ENCODE data around the gene BCDIN3D.
"Not testable (repeated sequence)": the region's sequence is repeated elsewhere in the genome, so short reads cannot be mapped to it uniquely, and the experiment has no call there.

The BCDIN3D gene

DNA sequence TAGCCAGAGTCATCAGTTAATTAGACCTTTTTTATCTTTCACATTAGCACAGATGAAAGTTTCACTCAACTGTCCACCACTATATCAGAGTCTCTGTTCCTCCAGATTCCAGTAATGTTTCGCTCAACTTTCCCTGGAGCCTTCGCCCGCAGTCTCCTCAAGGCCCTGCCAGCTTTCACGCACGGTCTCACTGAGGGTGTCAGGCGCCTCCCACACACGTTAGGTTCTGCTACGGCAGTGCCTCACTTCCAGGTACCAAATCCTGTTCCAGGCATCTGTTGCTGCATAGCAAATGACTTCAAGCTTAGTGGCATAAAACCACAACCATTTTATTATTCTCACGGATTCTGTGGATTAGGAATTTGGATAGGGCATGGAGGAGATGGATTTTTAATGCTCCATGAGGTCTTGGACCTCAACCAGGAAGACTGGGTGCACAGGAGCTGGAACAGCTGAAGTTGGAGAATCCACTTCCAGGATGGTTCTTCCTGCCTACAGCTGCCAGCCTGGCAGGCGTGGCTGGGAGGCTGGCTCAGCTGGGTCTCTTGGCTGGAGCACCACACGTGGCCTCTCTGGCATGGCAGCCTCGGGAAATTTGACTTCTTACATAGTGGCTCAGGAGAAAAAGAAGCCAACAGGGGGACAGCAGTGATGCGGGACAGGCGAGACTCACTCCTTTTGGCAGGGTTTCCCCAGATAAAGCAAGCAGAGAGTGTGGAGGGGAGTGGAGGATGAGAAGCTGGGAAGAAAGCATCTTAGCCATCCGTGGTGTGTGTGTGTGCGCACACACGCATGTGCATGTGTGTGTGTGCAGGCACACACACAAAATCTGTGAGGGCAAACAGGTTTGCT lies 21.3 kb upstream of the BCDIN3D start:
- DNase-seq (ENCODE audit: low read depth, low spot score) = no peak

GRCh38 chr12:49860921-49861320 lies 18.0 kb upstream of the BCDIN3D start:
- DNase-seq (ENCODE audit: low read depth, low spot score) = not testable (repeated sequence)

- DNase-seq (ENCODE audit: low read depth, low spot score) = not testable (repeated sequence)
These were observed 13.0 kb upstream of the BCDIN3D start for GRCh38 chr12:49855890-49856289.

DNA sequence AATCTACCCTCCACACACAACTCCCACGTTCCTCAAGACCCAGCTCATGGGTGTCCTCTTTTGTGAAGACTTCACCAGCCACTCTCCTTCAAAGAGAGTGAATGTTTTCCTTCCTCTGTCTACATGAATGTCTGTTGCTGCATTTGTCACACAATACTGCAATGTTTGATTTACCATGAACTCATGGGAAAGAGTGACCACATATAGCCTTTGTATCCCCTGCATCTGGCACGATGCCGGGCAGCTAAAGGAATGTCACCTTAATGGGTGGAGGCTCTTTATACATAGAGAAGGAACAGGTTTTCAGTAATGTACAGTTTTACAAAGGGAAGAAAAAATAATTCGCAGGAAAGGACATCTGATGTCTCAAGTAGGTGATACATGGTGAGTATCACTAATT lies 12.1 kb upstream of the BCDIN3D start:
- DNase-seq (ENCODE audit: low read depth, low spot score) = no peak

GRCh38 chr12:49853671-49854070 lies 10.8 kb upstream of the BCDIN3D start:
- DNase-seq (ENCODE audit: low read depth, low spot score) = no peak

GRCh38 chr12:49847161-49847560 lies 4.3 kb upstream of the BCDIN3D start:
- DNase-seq (ENCODE audit: low read depth, low spot score) = no peak

DNA sequence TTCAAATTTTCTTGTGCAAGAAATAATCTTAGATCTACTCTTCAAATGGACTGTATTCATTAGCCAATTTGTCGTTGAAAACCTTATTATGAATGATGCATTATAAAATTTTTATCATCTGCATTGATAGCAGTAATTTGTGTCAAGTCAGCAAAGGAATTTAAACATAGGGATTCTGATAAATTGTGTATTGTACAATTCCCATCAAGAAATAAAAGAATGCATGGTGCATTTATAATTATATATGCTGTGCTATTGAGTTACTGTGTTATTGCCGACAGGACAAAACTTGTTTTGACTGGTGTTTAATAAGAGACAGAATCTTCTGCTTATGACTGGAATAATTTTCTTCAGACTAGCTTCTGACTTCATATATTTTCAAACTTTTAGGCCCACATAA lies 3.1 kb upstream of the BCDIN3D start:
- no peak for DNase-seq (ENCODE audit: low read depth, low spot score)

DNA sequence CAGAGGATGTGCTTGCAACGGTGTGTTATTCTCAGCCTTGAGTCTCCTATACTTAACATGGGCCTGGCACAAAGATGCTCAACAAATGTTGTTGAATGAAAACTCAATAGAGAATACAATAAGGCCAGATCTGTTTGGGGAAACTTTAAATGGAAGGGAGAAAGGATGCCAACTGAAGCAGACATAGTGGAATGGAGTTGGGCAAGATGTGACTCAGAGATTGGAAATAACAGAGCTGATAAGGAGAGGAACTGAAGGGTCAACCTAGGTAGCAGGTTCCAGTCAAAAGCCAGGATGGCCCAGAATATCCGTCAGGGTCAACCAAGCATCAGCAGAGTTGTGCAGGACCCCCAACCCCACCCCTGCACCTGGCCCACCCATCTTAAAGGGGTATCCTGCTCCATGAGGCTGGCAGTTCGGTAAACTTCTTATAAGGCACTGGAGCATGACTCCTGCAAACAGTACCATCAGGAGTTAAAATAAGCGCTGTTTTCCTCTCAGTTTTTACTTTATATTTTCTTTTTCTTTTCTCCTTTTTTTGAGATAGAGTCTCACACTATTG lies 1.1 kb upstream of the BCDIN3D start:
- DNase-seq (ENCODE audit: low read depth, low spot score) = no peak

- DNase-seq (ENCODE audit: low read depth, low spot score) = no peak
These were observed 505 bp upstream of the BCDIN3D start for GRCh38 chr12:49843411-49843810.

DNA sequence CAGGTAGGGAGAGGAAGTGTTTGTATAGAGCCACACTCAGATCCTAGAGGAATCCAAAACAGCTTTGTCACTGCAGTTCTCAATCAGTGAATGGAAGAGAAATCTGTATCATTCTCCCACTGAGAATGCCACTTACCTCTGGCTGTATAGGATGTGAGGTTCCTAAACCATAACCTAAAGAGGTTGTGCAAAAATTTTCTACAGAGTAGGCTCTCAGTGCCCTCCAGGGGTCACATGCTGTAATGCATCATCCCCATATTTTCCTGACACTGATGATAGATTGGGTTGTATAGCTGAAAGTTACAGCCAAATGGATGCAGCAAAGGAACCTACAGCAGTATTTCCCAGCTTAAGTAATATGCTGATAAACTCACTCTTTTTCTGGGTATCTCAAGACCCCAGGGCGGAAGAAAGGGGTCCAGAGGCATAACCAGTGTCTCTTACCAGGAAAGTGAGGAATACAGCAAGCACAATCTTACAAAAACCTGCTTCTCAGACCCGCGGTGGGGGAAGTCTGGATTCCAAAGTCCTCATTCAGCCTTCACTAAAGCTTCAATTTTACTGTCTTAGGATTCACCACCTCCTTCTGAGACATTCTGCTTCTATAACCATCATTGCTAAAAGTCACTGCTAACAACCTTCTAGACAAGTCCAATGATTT lies 3.8 kb downstream of the BCDIN3D start:
- no peak for DNase-seq (ENCODE audit: low read depth, low spot score)

DNA sequence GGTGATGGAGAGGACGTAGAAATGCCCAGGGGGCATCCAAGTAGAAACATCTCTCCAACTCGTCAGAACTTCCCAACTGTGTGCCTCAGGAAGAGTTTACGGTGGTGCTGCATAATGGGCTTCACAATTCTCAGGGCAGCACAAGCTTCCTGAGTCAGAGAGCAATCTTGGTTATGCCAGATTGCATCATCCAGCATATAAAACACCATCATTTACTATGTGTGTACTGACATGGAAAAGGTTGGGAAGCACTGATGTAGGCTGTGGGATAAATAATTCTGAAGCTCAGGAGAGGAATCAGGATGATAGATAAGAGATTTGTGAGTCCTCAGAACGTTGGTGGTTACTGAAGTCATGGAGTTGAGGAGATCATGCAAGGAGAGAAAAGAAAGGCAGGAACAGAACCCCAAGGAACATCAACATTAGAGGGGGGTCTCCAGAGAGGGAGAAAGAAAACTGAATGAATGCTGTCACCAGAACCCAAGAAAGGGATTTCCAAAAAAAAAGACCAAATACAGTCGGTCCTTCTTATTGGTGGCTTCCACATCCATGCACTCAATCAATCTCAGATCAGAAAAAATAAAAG lies 10.0 kb downstream of the BCDIN3D start:
- no peak for DNase-seq (ENCODE audit: low read depth, low spot score)

GRCh38 chr12:49831717-49832116 lies 11.2 kb downstream of the BCDIN3D start:
- DNase-seq (ENCODE audit: low read depth, low spot score) = no peak

DNA sequence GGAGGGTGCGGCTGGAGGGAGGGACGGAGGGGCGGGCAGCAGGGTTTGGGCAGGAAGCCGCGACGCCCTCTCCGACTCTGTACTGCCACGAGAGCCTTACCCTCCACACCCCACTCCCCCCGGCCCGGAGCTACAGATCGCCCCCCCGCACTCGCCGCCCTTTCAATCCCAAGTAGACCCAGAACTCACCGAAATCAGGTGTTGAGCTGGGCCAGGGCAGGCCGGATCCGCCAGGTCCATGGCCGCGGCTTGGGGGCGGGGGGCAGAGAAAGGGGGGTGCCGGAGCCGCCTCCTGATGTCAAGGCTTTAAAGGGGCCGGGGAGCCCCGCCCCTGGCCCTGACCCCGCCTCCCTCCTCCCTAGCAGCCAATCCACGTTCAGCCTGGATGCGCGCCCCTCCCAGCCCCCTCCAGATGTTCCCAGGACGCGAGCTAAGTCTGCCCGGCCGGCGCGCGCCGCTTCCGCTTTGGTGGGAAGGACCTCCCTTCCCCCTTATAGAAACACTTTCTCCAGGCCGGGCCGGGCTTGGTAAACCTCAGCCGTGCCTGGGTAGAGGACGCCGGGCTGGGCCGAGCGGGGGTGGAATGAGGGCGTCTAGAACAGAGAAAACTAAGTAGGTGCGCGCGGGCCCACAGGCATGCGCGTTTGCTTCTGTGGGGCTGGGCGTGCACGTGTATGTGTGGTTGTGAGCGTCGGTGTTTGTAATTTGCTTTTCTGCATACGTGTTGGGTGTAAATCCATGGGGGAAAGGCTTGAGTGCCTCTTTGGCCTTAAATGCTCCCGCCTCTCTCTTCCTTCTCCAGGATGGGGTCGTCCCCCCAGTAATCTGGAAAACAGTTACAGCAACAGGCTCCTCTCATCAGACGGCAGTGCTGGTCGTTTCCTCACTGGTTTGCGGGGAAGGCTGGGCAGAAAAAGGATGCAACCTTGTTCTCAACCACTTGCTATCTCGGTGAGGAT lies 14.5 kb downstream of the BCDIN3D start, which contains the start of gene NCKAP5L:
TSS of gene NCKAP5L (minus strand) at position 281 of the 959 bp plus-strand sequence. CDS start 24,369 bp downstream, outside the sequence.
- peak; percentile 83 for DNase-seq (ENCODE audit: low read depth, low spot score)

- no peak for DNase-seq (ENCODE audit: low read depth, low spot score)
These were observed 15.4 kb downstream of the BCDIN3D start for GRCh38 chr12:49827401-49828099.

DNA sequence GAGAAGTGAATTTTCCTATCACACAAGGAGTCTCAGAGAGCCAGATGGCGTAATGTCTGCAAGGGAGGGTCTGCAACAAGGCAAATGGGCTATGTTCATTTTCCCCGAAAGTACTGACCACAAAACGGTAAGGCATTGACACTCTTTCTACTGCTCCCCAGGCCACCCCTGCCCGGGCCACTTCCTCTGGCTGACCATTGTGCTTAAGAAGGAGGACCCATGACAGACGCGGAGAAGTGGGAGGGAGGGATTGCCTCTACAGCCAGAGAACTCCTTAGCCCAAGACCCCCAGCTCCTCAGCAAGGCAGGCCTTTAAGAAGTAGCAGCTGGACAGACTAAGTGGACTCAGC lies 15.9 kb downstream of the BCDIN3D start:
- DNase-seq (ENCODE audit: low read depth, low spot score) = no peak

- no peak for DNase-seq (ENCODE audit: low read depth, low spot score)
These were observed 16.9 kb downstream of the BCDIN3D start for GRCh38 chr12:49825971-49826421.

GRCh38 chr12:49825360-49825970 lies 17.4 kb downstream of the BCDIN3D start:
- DNase-seq (ENCODE audit: low read depth, low spot score) = no peak

GRCh38 chr12:49824895-49825294 lies 18.0 kb downstream of the BCDIN3D start:
- no peak for DNase-seq (ENCODE audit: low read depth, low spot score)

- no peak for DNase-seq (ENCODE audit: low read depth, low spot score)
These were observed 18.5 kb downstream of the BCDIN3D start for GRCh38 chr12:49824416-49824815.

- no peak for DNase-seq (ENCODE audit: low read depth, low spot score)
These were observed 19.0 kb downstream of the BCDIN3D start for GRCh38 chr12:49823951-49824350.

Data from activated CD4-positive, CD25-positive, alpha-beta regulatory T cell treated with anti-CD3 and anti-CD28 coated beads, Interleukin-2, amount 50 U/mL, for 16 hours (primary cell).